GM23338 (cell line): Measurements from ENCODE around the gene METTL4. TPM values are rescaled to one million over a fixed set of nuclear protein-coding genes. Genes with fewer than 3 reads are reported as not detected.

Experiments used
- ATAC-seq: fragments of 200-7000 bp; cut with Tn5 transposase; 3 replicates; pipeline ENCODE4 v1.9.1; 2020
- DNase-seq: peaks from one replicate; pipeline ENCODE4 v3.0.0-alpha.2; 2015; ENCODE audit warnings: low spot score
- H2AFZ ChIP-seq: fragments of 200-600 bp; sonication (generic); 2 replicates; pipeline ENCODE4 v1.8.0; 2016; ENCODE audit warnings: antibody characterized with exemption, mild to moderate bottlenecking, moderate library complexity
- H3F3A ChIP-seq: fragments of 200-600 bp; sonication (generic); replicated peaks from 2 replicates; pipeline ENCODE4 v1.8.0; 2017; ENCODE audit warnings: antibody characterized with exemption, mixed run types, low read depth
- H3K27ac ChIP-seq: fragments of 200-600 bp; sonication (generic); 2 replicates; pipeline ENCODE4 v1.6.1; 2016; ENCODE audit warnings: low read depth
- H3K27me3 ChIP-seq: fragments of 200-600 bp; sonication (generic); 2 replicates; pipeline ENCODE4 v1.8.0; 2016; ENCODE audit warnings: mild to moderate bottlenecking, mixed run types, moderate library complexity; ENCODE audit not compliant: insufficient read depth
- H3K36me3 ChIP-seq: fragments of 200-600 bp; sonication (generic); 2 replicates; pipeline ENCODE4 v1.8.0; 2016; ENCODE audit warnings: mild to moderate bottlenecking; ENCODE audit not compliant: insufficient read depth
- H3K4me1 ChIP-seq: fragments of 200-600 bp; sonication (generic); 2 replicates; pipeline ENCODE4 v1.8.0; 2016; ENCODE audit warnings: mild to moderate bottlenecking, moderate library complexity; ENCODE audit not compliant: insufficient read depth
- H3K4me2 ChIP-seq: fragments of 200-600 bp; sonication (generic); 2 replicates; pipeline ENCODE4 v1.7.1; 2017; ENCODE audit warnings: mixed run types
- H3K4me3 ChIP-seq: fragments of 200-600 bp; sonication (generic); 2 replicates; pipeline ENCODE4 v1.6.1; 2016; ENCODE audit warnings: mixed run types
- H3K79me2 ChIP-seq: fragments of 200-600 bp; sonication (generic); replicated peaks from 2 replicates; pipeline ENCODE4 v1.8.0; 2017; ENCODE audit warnings: mild to moderate bottlenecking; ENCODE audit not compliant: insufficient read depth
- H3K9me2 ChIP-seq: fragments of 200-600 bp; sonication (generic); 2 replicates; pipeline ENCODE4 v1.8.0; 2017; ENCODE audit not compliant: insufficient read depth
- H4K20me1 ChIP-seq: fragments of 200-600 bp; sonication (generic); replicated peaks from 2 replicates; pipeline ENCODE4 v1.8.0; 2017; ENCODE audit warnings: mild to moderate bottlenecking; ENCODE audit not compliant: insufficient read depth
- H3K27ac Mint-ChIP-seq: 2 replicates; pipeline ENCODE4 v1.8.0; 2020; ENCODE audit warnings: inconsistent platforms, mild to moderate bottlenecking, moderate library complexity, mixed read lengths
- H3K27me3 Mint-ChIP-seq: 3 replicates; pipeline ENCODE4 v1.8.0; 2022; ENCODE audit warnings: low read depth, mild to moderate bottlenecking, moderate library complexity, mixed read lengths, inconsistent platforms; ENCODE audit not compliant: insufficient read depth, poor library complexity
- H3K36me3 Mint-ChIP-seq: 3 replicates; pipeline ENCODE4 v1.8.0; 2021; ENCODE audit warnings: low read depth, mild to moderate bottlenecking, inconsistent platforms, moderate library complexity, mixed read lengths
- H3K4me1 Mint-ChIP-seq: 3 replicates; pipeline ENCODE4 v1.8.0; 2020; ENCODE audit warnings: mild to moderate bottlenecking, inconsistent platforms, mixed read lengths
- H3K4me3 Mint-ChIP-seq: 3 replicates; pipeline ENCODE4 v1.8.0; 2021; ENCODE audit warnings: moderate library complexity, mild to moderate bottlenecking, inconsistent platforms, mixed read lengths
- H3K9me3 Mint-ChIP-seq: 3 replicates; pipeline ENCODE4 v1.8.0; 2020; ENCODE audit warnings: moderate library complexity, mild to moderate bottlenecking, inconsistent platforms, mixed read lengths
- CREB1 ChIP-seq: fragments of 250-450 bp; sonication (Bioruptor Pico); IDR thresholded peaks from 2 replicates; pipeline ENCODE4 v1.5.0; 2020; ENCODE audit warnings: low read depth, mild to moderate bottlenecking, moderate library complexity
- EZH2phosphoT487 ChIP-seq: fragments of 200-600 bp; sonication (generic); IDR thresholded peaks from one replicate; pipeline ENCODE4 v1.8.1; 2018; ENCODE audit warnings: antibody characterized with exemption; ENCODE audit not compliant: unreplicated experiment
- JUNB ChIP-seq: IDR thresholded peaks from one replicate; pipeline ENCODE4 v1.6.1; 2016; ENCODE audit warnings: antibody characterized with exemption; ENCODE audit not compliant: unreplicated experiment
- NANOG ChIP-seq: IDR thresholded peaks from 2 replicates; pipeline ENCODE4 v1.6.1; 2016; ENCODE audit warnings: antibody characterized with exemption, borderline replicate concordance
- STAT1 ChIP-seq: IDR thresholded peaks from one replicate; pipeline ENCODE4 v1.6.1; 2016; ENCODE audit warnings: antibody characterized with exemption; ENCODE audit not compliant: unreplicated experiment
- ZNF331 ChIP-seq: fragments of 250-450 bp; sonication (Bioruptor Pico); IDR thresholded peaks from 2 replicates; pipeline ENCODE4 v1.5.0; 2020; ENCODE audit warnings: low read depth, mild to moderate bottlenecking, moderate library complexity
- polyA plus RNA-seq: library from polyadenylated mRNA; unstranded; fragments of >200 nt; fragmentation: Nextera tagmentation; extraction: Ambion mirVana; gene quantifications from 2 replicates; pipeline ENCODE4 v1.2.1, GENCODE V29; 2016
- total RNA-seq: library from RNA; depleted of rRNA; stranded (reverse); fragments of >200 nt; shearing (Covaris generic); gene quantifications from 2 replicates; pipeline ENCODE4 v1.2.3, GENCODE V29; 2014
- TF ChIP-seq, protein P1 (sequence below): fragments of 250-450 bp; sonication (Bioruptor Pico); IDR thresholded peaks from 2 replicates; pipeline ENCODE4 v1.5.0; 2020; ENCODE audit warnings: mild to moderate bottlenecking, moderate library complexity
- TF ChIP-seq, protein P2 (sequence below), 2 experiments: fragments of 200-600 bp in 1 of 2; sonication (generic) in 1 of 2; conservative IDR thresholded peaks; 2 replicates each; pipeline versions ENCODE4 v1.5.1 to v1.6.1; 2016 to 2017; ENCODE audit warnings: antibody characterized with exemption in 2 of 2, low read depth in 2 of 2, mild to moderate bottlenecking in 2 of 2, moderate library complexity in 1 of 2
- TF ChIP-seq, protein P3 (sequence below): IDR thresholded peaks from 2 replicates; pipeline ENCODE4 v1.6.1; 2016; ENCODE audit warnings: antibody characterized with exemption

Gene METTL4
- total and polyA plus RNA-seq, 2 experiments from 2014 or later = 11.9 to 14.9 TPM

DNA sequence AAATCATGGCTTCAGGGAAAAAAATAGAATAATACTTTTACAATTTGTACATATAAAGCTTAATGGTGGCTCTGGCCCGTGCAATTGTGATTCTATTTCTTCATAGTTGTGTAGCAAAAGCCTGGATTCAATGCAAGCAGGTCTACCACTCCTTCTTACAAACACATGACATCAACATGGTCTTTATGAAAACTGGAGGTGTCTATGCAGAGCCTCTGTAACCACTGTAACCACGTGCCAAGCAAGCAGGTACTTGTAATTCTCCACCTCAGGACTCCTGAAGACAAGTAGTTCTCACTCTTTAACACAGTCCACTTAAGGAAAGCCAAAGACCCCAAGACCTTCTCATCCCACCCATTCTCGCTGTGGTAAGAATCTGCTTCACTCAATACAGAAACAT lies 62.6 kb downstream of the METTL4 start:
- Histone ChIP-seq H3K4me2 (no peak overlapping the region), H3K27ac (no peak overlapping the region), H3K36me3 (no peaks in the 10 kb centered on the region), H2AFZ (no peak overlapping the region), H3K27me3 (no peaks in the 10 kb centered on the region), H3K79me2 (no peaks in the 10 kb centered on the region), H4K20me1 (no peaks in the 10 kb centered on the region), H3F3A (no peaks in the 10 kb centered on the region), H3K4me3 (no peak overlapping the region), H3K4me1 (no peaks in the 10 kb centered on the region), H3K9me2 (no peaks in the 10 kb centered on the region)
- Mint-ChIP-seq H3K4me3 (no peak overlapping the region), H3K27me3 (no peaks in the 10 kb centered on the region), H3K27ac (no peak overlapping the region), H3K4me1 (no peaks in the 10 kb centered on the region), H3K36me3 (no peaks in the 10 kb centered on the region), H3K9me3 (no peaks in the 10 kb centered on the region)
- no peak for ATAC-seq
- TF ChIP-seq ZNF331 = no peak
- TF ChIP-seq, protein P1, sequence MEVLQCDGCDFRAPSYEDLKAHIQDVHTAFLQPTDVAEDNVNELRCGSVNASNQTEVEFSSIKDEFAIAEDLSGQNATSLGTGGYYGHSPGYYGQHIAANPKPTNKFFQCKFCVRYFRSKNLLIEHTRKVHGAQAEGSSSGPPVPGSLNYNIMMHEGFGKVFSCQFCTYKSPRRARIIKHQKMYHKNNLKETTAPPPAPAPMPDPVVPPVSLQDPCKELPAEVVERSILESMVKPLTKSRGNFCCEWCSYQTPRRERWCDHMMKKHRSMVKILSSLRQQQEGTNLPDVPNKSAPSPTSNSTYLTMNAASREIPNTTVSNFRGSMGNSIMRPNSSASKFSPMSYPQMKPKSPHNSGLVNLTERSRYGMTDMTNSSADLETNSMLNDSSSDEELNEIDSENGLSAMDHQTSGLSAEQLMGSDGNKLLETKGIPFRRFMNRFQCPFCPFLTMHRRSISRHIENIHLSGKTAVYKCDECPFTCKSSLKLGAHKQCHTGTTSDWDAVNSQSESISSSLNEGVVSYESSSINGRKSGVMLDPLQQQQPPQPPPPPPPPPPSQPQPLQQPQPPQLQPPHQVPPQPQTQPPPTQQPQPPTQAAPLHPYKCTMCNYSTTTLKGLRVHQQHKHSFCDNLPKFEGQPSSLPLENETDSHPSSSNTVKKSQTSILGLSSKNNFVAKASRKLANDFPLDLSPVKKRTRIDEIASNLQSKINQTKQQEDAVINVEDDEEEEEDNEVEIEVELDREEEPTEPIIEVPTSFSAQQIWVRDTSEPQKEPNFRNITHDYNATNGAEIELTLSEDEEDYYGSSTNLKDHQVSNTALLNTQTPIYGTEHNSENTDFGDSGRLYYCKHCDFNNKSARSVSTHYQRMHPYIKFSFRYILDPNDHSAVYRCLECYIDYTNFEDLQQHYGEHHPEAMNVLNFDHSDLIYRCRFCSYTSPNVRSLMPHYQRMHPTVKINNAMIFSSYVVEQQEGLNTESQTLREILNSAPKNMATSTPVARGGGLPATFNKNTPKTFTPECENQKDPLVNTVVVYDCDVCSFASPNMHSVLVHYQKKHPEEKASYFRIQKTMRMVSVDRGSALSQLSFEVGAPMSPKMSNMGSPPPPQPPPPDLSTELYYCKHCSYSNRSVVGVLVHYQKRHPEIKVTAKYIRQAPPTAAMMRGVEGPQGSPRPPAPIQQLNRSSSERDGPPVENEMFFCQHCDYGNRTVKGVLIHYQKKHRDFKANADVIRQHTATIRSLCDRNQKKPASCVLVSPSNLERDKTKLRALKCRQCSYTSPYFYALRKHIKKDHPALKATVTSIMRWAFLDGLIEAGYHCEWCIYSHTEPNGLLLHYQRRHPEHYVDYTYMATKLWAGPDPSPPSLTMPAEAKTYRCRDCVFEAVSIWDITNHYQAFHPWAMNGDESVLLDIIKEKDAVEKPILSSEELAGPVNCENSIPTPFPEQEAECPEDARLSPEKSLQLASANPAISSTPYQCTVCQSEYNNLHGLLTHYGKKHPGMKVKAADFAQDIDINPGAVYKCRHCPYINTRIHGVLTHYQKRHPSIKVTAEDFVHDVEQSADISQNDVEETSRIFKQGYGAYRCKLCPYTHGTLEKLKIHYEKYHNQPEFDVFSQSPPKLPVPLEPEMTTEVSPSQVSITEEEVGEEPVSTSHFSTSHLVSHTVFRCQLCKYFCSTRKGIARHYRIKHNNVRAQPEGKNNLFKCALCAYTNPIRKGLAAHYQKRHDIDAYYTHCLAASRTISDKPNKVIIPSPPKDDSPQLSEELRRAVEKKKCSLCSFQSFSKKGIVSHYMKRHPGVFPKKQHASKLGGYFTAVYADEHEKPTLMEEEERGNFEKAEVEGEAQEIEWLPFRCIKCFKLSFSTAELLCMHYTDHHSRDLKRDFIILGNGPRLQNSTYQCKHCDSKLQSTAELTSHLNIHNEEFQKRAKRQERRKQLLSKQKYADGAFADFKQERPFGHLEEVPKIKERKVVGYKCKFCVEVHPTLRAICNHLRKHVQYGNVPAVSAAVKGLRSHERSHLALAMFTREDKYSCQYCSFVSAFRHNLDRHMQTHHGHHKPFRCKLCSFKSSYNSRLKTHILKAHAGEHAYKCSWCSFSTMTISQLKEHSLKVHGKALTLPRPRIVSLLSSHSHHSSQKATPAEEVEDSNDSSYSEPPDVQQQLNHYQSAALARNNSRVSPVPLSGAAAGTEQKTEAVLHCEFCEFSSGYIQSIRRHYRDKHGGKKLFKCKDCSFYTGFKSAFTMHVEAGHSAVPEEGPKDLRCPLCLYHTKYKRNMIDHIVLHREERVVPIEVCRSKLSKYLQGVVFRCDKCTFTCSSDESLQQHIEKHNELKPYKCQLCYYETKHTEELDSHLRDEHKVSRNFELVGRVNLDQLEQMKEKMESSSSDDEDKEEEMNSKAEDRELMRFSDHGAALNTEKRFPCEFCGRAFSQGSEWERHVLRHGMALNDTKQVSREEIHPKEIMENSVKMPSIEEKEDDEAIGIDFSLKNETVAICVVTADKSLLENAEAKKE (CRISPR knock-in tag) = no peak
- TF ChIP-seq, protein P2, sequence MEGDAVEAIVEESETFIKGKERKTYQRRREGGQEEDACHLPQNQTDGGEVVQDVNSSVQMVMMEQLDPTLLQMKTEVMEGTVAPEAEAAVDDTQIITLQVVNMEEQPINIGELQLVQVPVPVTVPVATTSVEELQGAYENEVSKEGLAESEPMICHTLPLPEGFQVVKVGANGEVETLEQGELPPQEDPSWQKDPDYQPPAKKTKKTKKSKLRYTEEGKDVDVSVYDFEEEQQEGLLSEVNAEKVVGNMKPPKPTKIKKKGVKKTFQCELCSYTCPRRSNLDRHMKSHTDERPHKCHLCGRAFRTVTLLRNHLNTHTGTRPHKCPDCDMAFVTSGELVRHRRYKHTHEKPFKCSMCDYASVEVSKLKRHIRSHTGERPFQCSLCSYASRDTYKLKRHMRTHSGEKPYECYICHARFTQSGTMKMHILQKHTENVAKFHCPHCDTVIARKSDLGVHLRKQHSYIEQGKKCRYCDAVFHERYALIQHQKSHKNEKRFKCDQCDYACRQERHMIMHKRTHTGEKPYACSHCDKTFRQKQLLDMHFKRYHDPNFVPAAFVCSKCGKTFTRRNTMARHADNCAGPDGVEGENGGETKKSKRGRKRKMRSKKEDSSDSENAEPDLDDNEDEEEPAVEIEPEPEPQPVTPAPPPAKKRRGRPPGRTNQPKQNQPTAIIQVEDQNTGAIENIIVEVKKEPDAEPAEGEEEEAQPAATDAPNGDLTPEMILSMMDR (conservative IDR thresholded peaks at IDR 0.05; ENCODE audit: low read depth in 2 of 2) = no peak
- TF ChIP-seq EZH2phosphoT487 = no peak
- TF ChIP-seq STAT1 = no peak
- no peak for TF ChIP-seq NANOG
- TF ChIP-seq, protein P3, sequence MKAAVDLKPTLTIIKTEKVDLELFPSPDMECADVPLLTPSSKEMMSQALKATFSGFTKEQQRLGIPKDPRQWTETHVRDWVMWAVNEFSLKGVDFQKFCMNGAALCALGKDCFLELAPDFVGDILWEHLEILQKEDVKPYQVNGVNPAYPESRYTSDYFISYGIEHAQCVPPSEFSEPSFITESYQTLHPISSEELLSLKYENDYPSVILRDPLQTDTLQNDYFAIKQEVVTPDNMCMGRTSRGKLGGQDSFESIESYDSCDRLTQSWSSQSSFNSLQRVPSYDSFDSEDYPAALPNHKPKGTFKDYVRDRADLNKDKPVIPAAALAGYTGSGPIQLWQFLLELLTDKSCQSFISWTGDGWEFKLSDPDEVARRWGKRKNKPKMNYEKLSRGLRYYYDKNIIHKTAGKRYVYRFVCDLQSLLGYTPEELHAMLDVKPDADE = no peak
- no peak for TF ChIP-seq JUNB
- TF ChIP-seq CREB1 (CRISPR knock-in tag) = no peak
- no peak for DNase-seq
